Endothelial cell of umbilical vein (primary cell): Measurements from ENCODE around the gene SGF29. TPM values are rescaled to one million over a fixed set of nuclear protein-coding genes. Genes with fewer than 3 reads are reported as not detected.

Source experiments
- BruUV-seq: library from RNA; stranded (reverse); fragments of 400-500 nt; replicated peaks from 2 replicates; lab custom pipeline; 2021; lab: Mats Ljungman, UMichigan
- CTCF ChIA-PET: fragments of 300-600, 350-600 bp; sonication (Branson Sonifier 250); formaldehyde crosslinking; loops from one replicate; lab custom pipeline; 2021; ENCODE audit warnings: antibody characterized with exemption, inconsistent platforms; lab: Charles Lee
- POLR2A ChIA-PET: fragments of 300-600, 350-600 bp; sonication (Branson Sonifier 250); formaldehyde crosslinking; loops from one replicate; lab custom pipeline; 2021; ENCODE audit warnings: antibody characterized with exemption, inconsistent platforms; lab: Charles Lee
- DNase-seq: peaks from one replicate; pipeline ENCODE4 v3.0.0-alpha.2; 2011; ENCODE audit warnings: low read depth, low spot score
- FAIRE-seq: peaks from 2 replicates; lab custom pipeline; 2011; peaks lifted over from hg19 to GRCh38; lab: Jason Lieb, UNC
- H2AFZ ChIP-seq: 2 replicates; pipeline ENCODE4 v1.6.0; 2012; ENCODE audit warnings: low read depth, low read length, control low read depth, inconsistent platforms
- H3K27ac ChIP-seq: 2 replicates; pipeline ENCODE4 v1.5.1; 2011; ENCODE audit warnings: low read depth, mild to moderate bottlenecking, control low read depth, low read length, moderate library complexity; ENCODE audit not compliant: insufficient read depth
- H3K27me3 ChIP-seq, 2 experiments: 2 replicates each; pipeline versions ENCODE4 v1.6.0 to v1.6.1; 2011; ENCODE audit warnings: low read length in 2 of 2, mixed read lengths in 1 of 2; ENCODE audit not compliant: control insufficient read depth in 2 of 2, insufficient read depth in 2 of 2
- H3K36me3 ChIP-seq, 2 experiments: 2 replicates in 1 of 2; 3 replicates in 1 of 2; pipeline ENCODE4 v1.5.1; 2011; ENCODE audit warnings: low read length in 2 of 2, mild to moderate bottlenecking in 1 of 2, moderate library complexity in 1 of 2; ENCODE audit not compliant: control insufficient read depth in 2 of 2, insufficient read depth in 2 of 2; ENCODE audit errors: extremely low read depth in 1 of 2
- H3K4me1 ChIP-seq: 3 replicates; pipeline ENCODE4 v1.5.1; 2011; ENCODE audit warnings: mild to moderate bottlenecking, low read length; ENCODE audit not compliant: control insufficient read depth, insufficient read depth; ENCODE audit errors: extremely low read depth
- H3K4me2 ChIP-seq: 2 replicates; pipeline ENCODE4 v1.6.1; 2011; ENCODE audit warnings: low read length, control low read depth, mixed read lengths; ENCODE audit not compliant: insufficient read depth
- H3K4me3 ChIP-seq, 3 experiments: fragments of 200-600 bp in 1 of 3; sonication (generic), shearing (Covaris generic) in 1 of 3; replicated peaks in 1 of 3; 2 replicates each; pipeline ENCODE4 v1.5.1; 2011 to 2016; ENCODE audit warnings: control low read depth in 3 of 3, low read length in 3 of 3, mild to moderate bottlenecking in 2 of 3, inconsistent platforms in 1 of 3, low read depth in 1 of 3, moderate library complexity in 1 of 3; ENCODE audit not compliant: insufficient read depth in 1 of 3
- H3K79me2 ChIP-seq: 2 replicates; pipeline ENCODE4 v1.6.0; 2012; ENCODE audit warnings: low read length, inconsistent platforms; ENCODE audit not compliant: control insufficient read depth, insufficient read depth
- H3K9ac ChIP-seq: replicated peaks from 2 replicates; pipeline ENCODE3; 2011; ENCODE audit warnings: low read length, control low read depth; ENCODE audit not compliant: insufficient read depth; ENCODE audit errors: extremely low read depth
- H3K9me1 ChIP-seq: replicated peaks from 3 replicates; pipeline ENCODE4 v1.6.0; 2011; ENCODE audit warnings: mild to moderate bottlenecking, low read length; ENCODE audit not compliant: control insufficient read depth, insufficient read depth; ENCODE audit errors: extremely low read depth
- H3K9me3 ChIP-seq: replicated peaks from 2 replicates; pipeline ENCODE4 v1.5.1; 2012; ENCODE audit warnings: low read length, inconsistent platforms; ENCODE audit not compliant: control insufficient read depth, insufficient read depth
- H4K20me1 ChIP-seq: replicated peaks from 2 replicates; pipeline ENCODE3; 2011; ENCODE audit warnings: mild to moderate bottlenecking, low read length; ENCODE audit not compliant: control insufficient read depth, insufficient read depth; ENCODE audit errors: extremely low read depth
- CTCF ChIP-seq, 2 donors: IDR thresholded peaks; 1 replicate in 1 of 2; 2 replicates in 1 of 2; pipeline ENCODE4 v1.5.1; 2011; ENCODE audit warnings: low read length in 2 of 2, mild to moderate bottlenecking in 2 of 2, moderate library complexity in 2 of 2, control low read depth in 1 of 2, inconsistent platforms in 1 of 2, low read depth in 1 of 2; ENCODE audit not compliant: insufficient read depth in 1 of 2; ENCODE audit errors: extremely low read depth in 1 of 2
- EZH2 ChIP-seq: IDR thresholded peaks from 2 replicates; pipeline ENCODE4 v1.6.1; 2012; ENCODE audit warnings: borderline replicate concordance, low read depth, mild to moderate bottlenecking, moderate library complexity, low read length, inconsistent platforms; ENCODE audit not compliant: severe bottlenecking
- FOS ChIP-seq: IDR thresholded peaks from 2 replicates; pipeline ENCODE4 v1.6.1; 2011; ENCODE audit warnings: mild to moderate bottlenecking, low read length, moderate library complexity, borderline replicate concordance; ENCODE audit not compliant: insufficient read depth
- GATA2 ChIP-seq: IDR thresholded peaks from 2 replicates; pipeline ENCODE4 v1.7.0; 2011; ENCODE audit warnings: low read depth, mild to moderate bottlenecking, moderate library complexity, mixed read lengths, low read length; ENCODE audit not compliant: insufficient read length, insufficient read depth
- JUN ChIP-seq: IDR thresholded peaks from 2 replicates; pipeline ENCODE4 v1.6.1; 2011; ENCODE audit warnings: borderline replicate concordance, low read depth; ENCODE audit not compliant: insufficient read length, insufficient read depth
- MAX ChIP-seq: IDR thresholded peaks from 2 replicates; pipeline ENCODE4 v1.6.1; 2011; ENCODE audit not compliant: insufficient read depth, insufficient read length
- MYC ChIP-seq: IDR thresholded peaks from one replicate; pipeline ENCODE4 v1.6.1; 2011; ENCODE audit warnings: mild to moderate bottlenecking, low read depth, low read length
- POLR2A ChIP-seq: IDR thresholded peaks from 2 replicates; pipeline ENCODE4 v1.6.1; 2012; ENCODE audit warnings: low read depth, mild to moderate bottlenecking, control low read depth, low read length
- POLR2AphosphoS5 ChIP-seq: IDR thresholded peaks from 2 replicates; pipeline ENCODE4 v1.6.1; 2012; ENCODE audit warnings: low read depth, mild to moderate bottlenecking, control low read depth, low read length, moderate library complexity; ENCODE audit not compliant: insufficient read depth
- dilution Hi-C: fragments of 300-500 bp; cut with MboI; formaldehyde crosslinking; loops from one replicate; pipeline ENCODE4 v1.15.0; 2019; ENCODE audit warnings: low sequenced_read_pairs; ENCODE audit not compliant: extremely low pct_ligation_motif_present
- intact Hi-C: fragments of 100-400 bp; cut with micrococcal nuclease; formaldehyde crosslinking; loops from one replicate; pipeline ENCODE4 v1.10.0; 2022
- polyA plus RNA-seq, 4 experiments: library from polyadenylated mRNA; depleted of rRNA in 3 of 4; stranded (reverse) in 3 of 4; unstranded in 1 of 4; fragments of >200 nt; gene quantifications; 2 replicates each; pipeline versions ENCODE4 v1.2.1 to v1.2.3, GENCODE V29; 2011 to 2012; ENCODE audit warnings: missing spikeins in 1 of 4
- total RNA-seq: library from RNA; stranded (reverse); gene quantifications from 2 replicates; pipeline ENCODE4 v1.2.3, GENCODE V29; 2021

SGF29 gene
- total and polyA plus RNA-seq, 2 donors (not counting 3 experiments of a cell fraction or from before 2014, with no cell fraction given) = 3.4 to 12.0 TPM

- POLR2A ChIA-PET = no interaction called here
- Histone ChIP-seq H3K9me1 (no peaks in the 10 kb centered on the region), H3K4me3 (no peak overlapping the region), H2AFZ (no peak overlapping the region), H3K9ac (no peak overlapping the region), H3K4me2 (no peak overlapping the region), H3K27ac (no peak overlapping the region), H3K4me1 (peaks cover 11% of the 10 kb centered on the region), H3K79me2 (no peaks in the 10 kb centered on the region), H4K20me1 (no peaks in the 10 kb centered on the region), H3K27me3 (no peaks in the 10 kb centered on the region), H3K9me3 (no peaks in the 10 kb centered on the region), H3K36me3 (no peaks in the 10 kb centered on the region)
- DNase-seq (no peak), FAIRE-seq (no peak)
- CTCF ChIA-PET = interaction anchor here (1.2 kb wide), 1 partner anchor 230 kb away, joined by 3 read pairs; no protein-coding TSS in a partner anchor
- TF ChIP-seq FOS (no peak), EZH2 (no peak), GATA2 (no peak), POLR2AphosphoS5 (no peak), MAX (no peak), CTCF (IDR thresholded peaks at IDR 0.05; ENCODE audit: extremely low read depth in 1 of 2, insufficient read depth in 1 of 2, low read depth in 1 of 2, low read length in 2 of 2) (no peak), MYC (no peak), POLR2A (no peak), JUN (no peak)
- BruUV-seq = no TSS peak
- dilution Hi-C loops (no loop called here), intact Hi-C loops (no loop called here)
Measured at GRCh38 chr16:28556914-28557320, 3.2 kb downstream of the SGF29 start.
